IMR-90 (cell line): ENCODE measurements around the gene GOLT1A. TPM values are rescaled to one million over a fixed set of nuclear protein-coding genes. Genes with fewer than 3 reads are reported as not detected.

Experiments
- CEBPB ChIP-seq: IDR thresholded peaks from 2 replicates; pipeline ENCODE4 v1.6.1; 2012; ENCODE audit warnings: low read depth, low read length, improper control_type of control experiment
- polyA plus RNA-seq, 3 experiments: library from polyadenylated mRNA; depleted of rRNA; stranded (reverse); fragments of >200 nt; gene quantifications; 2 replicates each; pipeline ENCODE4 v1.2.3, GENCODE V29; 2012; ENCODE audit warnings: low replicate concordance in 1 of 3
- total RNA-seq: library from RNA; depleted of rRNA; stranded (reverse); fragments of >200 nt; gene quantifications from 2 replicates; pipeline ENCODE4 v1.2.3, GENCODE V29; 2012; rRNA removed
- TF ChIP-seq, protein P1 (sequence below): fragments of 150-350 bp; IDR thresholded peaks from 2 replicates; pipeline ENCODE4 v1.6.1; 2017; ENCODE audit warnings: mild to moderate bottlenecking, antibody characterized with exemption, low read length, low read depth

GOLT1A gene
- total and polyA plus RNA-seq, 2 of the 4 experiments (the other 2 are of a cell fraction): 0.32 TPM; not detected in 1

DNA sequence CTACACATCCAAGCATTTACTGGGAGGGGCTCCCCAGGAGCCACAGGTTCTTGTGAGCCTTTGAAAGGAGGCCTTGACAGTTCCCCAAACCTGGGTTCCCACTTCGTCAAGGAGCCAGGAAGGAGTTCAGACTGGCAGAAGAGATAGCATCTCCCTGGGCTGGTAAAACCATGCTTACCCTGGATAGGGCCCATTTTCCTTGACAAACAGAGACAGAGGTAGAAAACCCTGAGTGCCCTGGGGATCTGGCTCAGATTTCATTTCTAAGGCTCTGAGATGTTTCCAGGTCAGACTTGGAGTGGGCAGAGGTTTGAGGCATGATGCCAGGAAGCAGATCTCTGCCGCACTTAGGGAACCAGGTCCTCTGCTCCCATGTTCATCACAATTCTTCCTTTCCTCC lies 64.7 kb downstream of the GOLT1A start (continued):
- TF ChIP-seq, protein P1, sequence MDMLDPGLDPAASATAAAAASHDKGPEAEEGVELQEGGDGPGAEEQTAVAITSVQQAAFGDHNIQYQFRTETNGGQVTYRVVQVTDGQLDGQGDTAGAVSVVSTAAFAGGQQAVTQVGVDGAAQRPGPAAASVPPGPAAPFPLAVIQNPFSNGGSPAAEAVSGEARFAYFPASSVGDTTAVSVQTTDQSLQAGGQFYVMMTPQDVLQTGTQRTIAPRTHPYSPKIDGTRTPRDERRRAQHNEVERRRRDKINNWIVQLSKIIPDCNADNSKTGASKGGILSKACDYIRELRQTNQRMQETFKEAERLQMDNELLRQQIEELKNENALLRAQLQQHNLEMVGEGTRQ: no peak
- TF ChIP-seq CEBPB: no peak

Other genes starting within 250 kb of the GOLT1A start
- 0.54 and 0.56 TPM in 2 replicates for gene SOX13, start 140.9 kb downstream of the GOLT1A start, total RNA-seq
- gene SOX13, start 140.9 kb downstream of the GOLT1A start, polyA plus RNA-seq (2012; rRNA removed): 3.5 TPM in 2 replicates
- 24.7 and 26.0 TPM in 2 replicates for gene ETNK2, start 61.9 kb downstream of the GOLT1A start, total RNA-seq
- 17.8 and 18.9 TPM in 2 replicates for gene ETNK2, start 61.9 kb downstream of the GOLT1A start, polyA plus RNA-seq (2012; rRNA removed)
- 0.28 and 0.54 TPM in 2 replicates for gene REN, start 47.7 kb downstream of the GOLT1A start, total RNA-seq
- 1.1 and 1.2 TPM in 2 replicates for gene REN, start 47.7 kb downstream of the GOLT1A start, polyA plus RNA-seq (2012; rRNA removed)
- 7.2 and 11.7 TPM in 2 replicates for gene KISS1, start 17.5 kb downstream of the GOLT1A start, total RNA-seq
- 27.3 and 34.7 TPM in 2 replicates for gene KISS1, start 17.5 kb downstream of the GOLT1A start, polyA plus RNA-seq (2012; rRNA removed)
- 5.0 and 8.2 TPM in 2 replicates for gene PLEKHA6, start 145.9 kb upstream of the GOLT1A start, total RNA-seq
- 19.9 and 20.6 TPM in 2 replicates for gene PLEKHA6, start 145.9 kb upstream of the GOLT1A start, polyA plus RNA-seq (2012; rRNA removed)
- 14.9 and 20.3 TPM in 2 replicates for gene PPP1R15B, start 197.8 kb upstream of the GOLT1A start, total RNA-seq
- 14.4 and 15.0 TPM in 2 replicates for gene PPP1R15B, start 197.8 kb upstream of the GOLT1A start, polyA plus RNA-seq (2012; rRNA removed)